SK-N-SH treated with all-trans-retinoic acid at 6 μM for 48 hours (cell line): ENCODE results near the gene ITPKA.
A peak's percentile ranks its signal among the peaks of the same experiment; 100 is the strongest.

ENCODE experiments used
- ATAC-seq: fragments of 200-7000 bp; cut with Tn5 transposase; 3 replicates; pipeline ENCODE4 v1.9.1; 2020; ENCODE audit warnings: mild to moderate bottlenecking, moderate library complexity
- ARNTL ChIP-seq: fragments of 450-650 bp; formaldehyde crosslinking; IDR thresholded peaks from 2 replicates; pipeline ENCODE4 v1.5.0; 2020; ENCODE audit warnings: low read depth, mild to moderate bottlenecking, moderate library complexity, borderline replicate concordance
- BACH2 ChIP-seq: fragments of 250-450 bp; sonication (Bioruptor Pico); IDR thresholded peaks from 2 replicates; pipeline ENCODE4 v1.9.0; 2021; ENCODE audit warnings: mild to moderate bottlenecking, borderline replicate concordance
- CREB5 ChIP-seq: fragments of 250-450 bp; sonication (Bioruptor Pico); IDR thresholded peaks from 2 replicates; pipeline ENCODE4 v1.5.1; 2020; ENCODE audit warnings: low read depth, mild to moderate bottlenecking, moderate library complexity
- CSRNP3 ChIP-seq: fragments of 250-450 bp; sonication (Bioruptor Pico); IDR thresholded peaks from 2 replicates; pipeline ENCODE4 v1.5.1; 2021; ENCODE audit warnings: mild to moderate bottlenecking, moderate library complexity
- ESRRG ChIP-seq: fragments of 250-450 bp; sonication (Bioruptor Pico); IDR thresholded peaks from 2 replicates; pipeline ENCODE4 v1.6.1; 2021; ENCODE audit warnings: mild to moderate bottlenecking
- ISL1 ChIP-seq: fragments of 250-450 bp; sonication (Bioruptor Pico); IDR thresholded peaks from 2 replicates; pipeline ENCODE4 v2.1.2; 2022; ENCODE audit warnings: mild to moderate bottlenecking, moderate library complexity
- OSR1 ChIP-seq: fragments of 250-450 bp; sonication (Bioruptor Pico); IDR thresholded peaks from 2 replicates; pipeline ENCODE4 v1.8.0; 2022; ENCODE audit warnings: moderate library complexity, mild to moderate bottlenecking, inconsistent platforms
- PATZ1 ChIP-seq: fragments of 250-450 bp; sonication (Bioruptor Pico); IDR thresholded peaks from 2 replicates; pipeline ENCODE4 v1.8.0; 2020; ENCODE audit warnings: mild to moderate bottlenecking, moderate library complexity, borderline replicate concordance
- POU6F1 ChIP-seq: fragments of 250-450 bp; sonication (Bioruptor Pico); IDR thresholded peaks from 2 replicates; pipeline ENCODE4 v1.8.0; 2021; ENCODE audit warnings: low read depth, mild to moderate bottlenecking, moderate library complexity, borderline replicate concordance
- PPARA ChIP-seq: fragments of 250-450 bp; sonication (Bioruptor Pico); IDR thresholded peaks from 2 replicates; pipeline ENCODE4 v1.5.0; 2020; ENCODE audit warnings: mild to moderate bottlenecking, borderline replicate concordance
- RARB ChIP-seq: fragments of 250-450 bp; sonication (Bioruptor Pico); IDR thresholded peaks from 2 replicates; pipeline ENCODE4 v1.8.0; 2021; ENCODE audit warnings: mild to moderate bottlenecking, moderate library complexity
- SNAI2 ChIP-seq: fragments of 250-450 bp; sonication (Bioruptor Pico); IDR thresholded peaks from 2 replicates; pipeline ENCODE4 v1.5.0; 2020; ENCODE audit warnings: mild to moderate bottlenecking, moderate library complexity
- TCF4 ChIP-seq: fragments of 250-450 bp; sonication (Bioruptor Pico); IDR thresholded peaks from 2 replicates; pipeline ENCODE4 v1.8.0; 2021; ENCODE audit warnings: mild to moderate bottlenecking, moderate library complexity, borderline replicate concordance
- TOX ChIP-seq: fragments of 250-450 bp; sonication (Bioruptor Pico); IDR thresholded peaks from 2 replicates; pipeline ENCODE4 v1.8.0; 2021; ENCODE audit warnings: mild to moderate bottlenecking, moderate library complexity, borderline replicate concordance
- TSHZ2 ChIP-seq: fragments of 250-450 bp; sonication (Bioruptor Pico); IDR thresholded peaks from 2 replicates; pipeline ENCODE4 v1.5.0; 2020; ENCODE audit warnings: mild to moderate bottlenecking, moderate library complexity
- ZC3H10 ChIP-seq: fragments of 250-450 bp; sonication (Bioruptor Pico); IDR thresholded peaks from 2 replicates; pipeline ENCODE4 v1.5.1; 2021; ENCODE audit warnings: mild to moderate bottlenecking, moderate library complexity
- ZFP3 ChIP-seq: fragments of 250-450 bp; sonication (Bioruptor Pico); IDR thresholded peaks from 2 replicates; pipeline ENCODE4 v1.5.0; 2020; ENCODE audit warnings: mild to moderate bottlenecking, moderate library complexity
- ZFP30 ChIP-seq: fragments of 450-650 bp; formaldehyde crosslinking; IDR thresholded peaks from 2 replicates; pipeline ENCODE4 v1.5.0; 2022; ENCODE audit warnings: mild to moderate bottlenecking, moderate library complexity
- ZNF70 ChIP-seq: fragments of 450-650 bp; formaldehyde crosslinking; IDR thresholded peaks from 2 replicates; pipeline ENCODE4 v1.5.0; 2020; ENCODE audit warnings: mild to moderate bottlenecking, moderate library complexity
- ZNF8 ChIP-seq: fragments of 450-650 bp; formaldehyde crosslinking; IDR thresholded peaks from 2 replicates; pipeline ENCODE4 v1.5.0; 2020; ENCODE audit warnings: mild to moderate bottlenecking, moderate library complexity

Gene ITPKA

GRCh38 chr15:41490355-41490754 is 3.3 kb upstream of the ITPKA start:
- no peak for TF ChIP-seq CSRNP3
- no peak for TF ChIP-seq ZFP3 (CRISPR knock-in tag)
- TF ChIP-seq ZNF8 (CRISPR knock-in tag): no peak; the same call in 1 of the 2 replicates
- no peak for TF ChIP-seq POU6F1 (CRISPR knock-in tag)
- TF ChIP-seq TCF4: no peak
- TF ChIP-seq PATZ1 (CRISPR knock-in tag): no peak
- no peak for TF ChIP-seq SNAI2
- TF ChIP-seq TOX (CRISPR knock-in tag): no peak
- no peak for TF ChIP-seq ZFP30 (CRISPR knock-in tag)
- TF ChIP-seq CREB5 (CRISPR knock-in tag): no peak
- no peak for TF ChIP-seq ESRRG (CRISPR knock-in tag)
- no peak for TF ChIP-seq ARNTL (CRISPR knock-in tag)
- TF ChIP-seq ISL1 (CRISPR knock-in tag): no peak
- TF ChIP-seq RARB (CRISPR knock-in tag): no peak
- no peak for TF ChIP-seq OSR1 (CRISPR knock-in tag)
- TF ChIP-seq ZC3H10 (CRISPR knock-in tag): no peak
- TF ChIP-seq ZNF70: no peak
- peak; percentile 62 for ATAC-seq

- ATAC-seq: no peak
- no peak for TF ChIP-seq ZC3H10 (CRISPR knock-in tag)
- no peak for TF ChIP-seq PATZ1 (CRISPR knock-in tag)
- no peak for TF ChIP-seq SNAI2
- no peak for TF ChIP-seq ZNF70
- TF ChIP-seq POU6F1 (CRISPR knock-in tag): no peak
Measured at GRCh38 chr15:41491889-41492288, 1.8 kb upstream of the ITPKA start.

- ATAC-seq: no peak; the same call in 2 of the 3 replicates
- TF ChIP-seq CSRNP3 (no peak), TCF4 (no peak), TSHZ2 (no peak), ZFP30 (CRISPR knock-in tag) (no peak), ZNF70 (no peak), PPARA (no peak), ZC3H10 (CRISPR knock-in tag) (no peak), PATZ1 (CRISPR knock-in tag) (no peak), BACH2 (CRISPR knock-in tag) (no peak), ARNTL (CRISPR knock-in tag) (no peak), SNAI2 (no peak)
Measured at GRCh38 chr15:41492597-41493204, 973 bp upstream of the ITPKA start.
